Heart left ventricle (tissue), 16 donors: ENCODE data around the gene AKR1C4. TPM values are rescaled to one million over a fixed set of nuclear protein-coding genes. Genes with fewer than 3 reads are reported as not detected.
"Not testable (repeated sequence)": the region's sequence is repeated elsewhere in the genome, so short reads cannot be mapped to it uniquely, and the experiment has no call there.

ENCODE experiments used
- ATAC-seq, 4 donors: fragments of 200-7000 bp; cut with Tn5 transposase; one replicate each; pipeline ENCODE4 v1.9.1; 2020 to 2022; ENCODE audit warnings: moderate library complexity in 4 of 4, mild to moderate bottlenecking in 3 of 4, moderate number of reproducible peaks in 1 of 4
- DNase-seq, 5 donors: peaks; one replicate each; pipeline ENCODE4 v3.0.0-alpha.2; 2020
- H3K27ac ChIP-seq, 12 donors: fragments of 200-600 bp; sonication (generic) in 4 of 12; one replicate each; pipeline versions ENCODE4 v1.5.0 to v1.8.0; 2016 to 2022; ENCODE audit warnings: mild to moderate bottlenecking in 2 of 12
- H3K27me3 ChIP-seq, 9 donors: fragments of 200-600 bp; sonication (generic) in 2 of 9; one replicate each; pipeline versions ENCODE4 v1.5.1 to v1.8.0; 2016 to 2022; ENCODE audit warnings: mild to moderate bottlenecking in 3 of 9
- H3K36me3 ChIP-seq, 9 donors: fragments of 200-600 bp; sonication (generic) in 2 of 9; one replicate each; pipeline versions ENCODE4 v1.5.0 to v1.8.0; 2018 to 2022; ENCODE audit warnings: mild to moderate bottlenecking in 2 of 9
- H3K4me1 ChIP-seq, 12 donors: fragments of 200-600 bp; sonication (generic) in 4 of 12; one replicate each; pipeline versions ENCODE4 v1.5.0 to v1.8.0; 2016 to 2022; ENCODE audit warnings: mild to moderate bottlenecking in 3 of 12
- H3K4me3 ChIP-seq, 12 donors: fragments of 200-600 bp; sonication (generic) in 4 of 12; one replicate each; pipeline versions ENCODE4 v1.5.0 to v1.8.0; 2017 to 2022; ENCODE audit warnings: mild to moderate bottlenecking in 9 of 12, moderate library complexity in 4 of 12
- H3K9me3 ChIP-seq, 12 donors: fragments of 200-600 bp; sonication (generic) in 4 of 12; one replicate each; pipeline versions ENCODE4 v1.5.0 to v1.8.0; 2016 to 2022; ENCODE audit warnings: mild to moderate bottlenecking in 1 of 12
- CTCF ChIP-seq, 12 donors: fragments of 200-600 bp; sonication (generic) in 4 of 12; IDR thresholded peaks; one replicate each; pipeline versions ENCODE4 v1.5.0 to v1.8.0; 2018 to 2022; ENCODE audit warnings: antibody characterized with exemption in 12 of 12, mild to moderate bottlenecking in 5 of 12
- POLR2A ChIP-seq, 2 donors: fragments of 450-650 bp; IDR thresholded peaks; one replicate each; pipeline ENCODE4 v1.6.1; 2017; ENCODE audit warnings: antibody characterized with exemption in 2 of 2, mild to moderate bottlenecking in 2 of 2, moderate library complexity in 2 of 2
- WGBS, 4 donors: extraction: QIAGEN DNeasy Blood & Tissue Kit in 2 of 4; methylation state at CpG; one replicate each; pipeline versions ENCODE4 v1.1.5 to v1.1.7; 2013 to 2018; 5-methylcytosine and 5-hydroxymethylcytosine counted together
- intact Hi-C, 10 donors: fragments of 100-400 bp; cut with DNase I; formaldehyde crosslinking; loops; one replicate each; pipeline versions ENCODE4 v1.11.1 to v1.14.2; 2022
- polyA plus RNA-seq, 2 donors: library from polyadenylated mRNA; stranded (reverse); fragments of 200-250 nt; gene quantifications; one replicate each; pipeline ENCODE4 v1.2.3, GENCODE V29; 2013
- total RNA-seq, 9 donors: library from RNA; depleted of rRNA in 2 of 9; stranded (reverse); fragments of >200 nt in 2 of 9; fragmentation: NEBNext Ultra II Directional in 3 of 9; extraction: Animal tissue kit (Norgen Biotek cat#: 25700) in 3 of 9; gene quantifications; one replicate each; pipeline versions ENCODE4 v1.1.0 to v1.2.4, GENCODE V29; 2016 to 2023
- donor health status: ischemic (EF 13 %, LVEDD 7.1; RV severe dilation, severe dysfunction).
- donor health status: healthy with polysubstance abuse.
- donor health status: DM: no; HTN: yes; CAD: no.
- donor health status: DM: no; HTN: no; CAD: no.
- donor health status: ischemic (EF 25% LVEDD 6.9; RV normal size, moderate dysfunction).
- donor health status: ischemic (EF 25% LVEDD 5.7; RV mildly dilated, moderate dysfunction).
- donor health status: healthy.
- donor health status: DM: yes; HTN: yes; CAD: no.
- donor health status: ischemic (EF 35%, LVEDD 5.7; RV mildly dilated, moderate dysfunction).
- donor health status: nonischemic (EF 11% LVEDD 7.7; RV severe dilation, severe dysfunction).
- donor health status: DM: yes; HTN: yes; CAD: no.
- donor health status: PGD.
- donor health status: ischemic (EF 29% LVEDD 5.4; RV normal size, mild dysfunction).
- donor health status: nonischemic (EF 23%, LVEDD 6.1; RV moderate dilation, normal function).

Gene AKR1C4
- total and polyA plus RNA-seq, 11 donors = not detected

GRCh38 chr10:5216801-5217200 lies 20.2 kb downstream of the AKR1C4 start:
- ATAC-seq (no peak), DNase-seq (no peak)
- H3K27me3 ChIP-seq = peaks cover 0 to 1% (median 0%) of the 10 kb centered on the region in 9 donors
- intact Hi-C loops = no loop called here
- 34 to 39% (median 38%) methylated on average over 2 of the region's 2 CpGs for WGBS, 4 donors
- no peak for TF ChIP-seq CTCF (IDR thresholded peaks at IDR 0.05)
- H3K4me3 ChIP-seq = no peak overlapping the region
- no peak overlapping the region for H3K27ac ChIP-seq
- peaks cover 0 to 3% (median 0%) of the 10 kb centered on the region in 12 donors for H3K9me3 ChIP-seq
- H3K4me1 ChIP-seq = no peaks in the 10 kb centered on the region
- H3K36me3 ChIP-seq = no peaks in the 10 kb centered on the region

DNA sequence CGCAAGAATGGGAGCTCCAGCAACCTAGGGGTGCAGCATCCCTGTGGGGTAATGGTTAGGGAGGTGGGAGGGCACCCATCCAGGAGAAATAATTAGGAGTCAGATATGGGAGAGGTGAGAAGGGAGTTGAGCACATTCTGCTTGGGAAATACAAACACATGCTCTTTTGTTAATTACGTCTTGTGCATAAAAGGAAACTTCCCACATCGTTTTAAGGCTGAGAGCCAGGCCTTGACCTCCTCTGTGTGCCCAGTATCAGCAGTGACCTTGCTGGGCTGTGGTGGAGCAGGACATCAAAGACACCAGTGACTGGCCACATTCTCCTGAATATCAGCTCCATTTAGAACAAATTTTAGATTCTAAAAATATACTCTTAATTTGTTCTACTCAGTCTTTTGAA lies 22.6 kb downstream of the AKR1C4 start:
- peaks cover 0 to 5% (median 0%) of the 10 kb centered on the region in 9 donors for H3K27me3 ChIP-seq
- no peak overlapping the region for H3K27ac ChIP-seq
- peaks cover 0 to 7% (median 0%) of the 10 kb centered on the region in 12 donors for H3K9me3 ChIP-seq
- 53 to 57% (median 56%) methylated on average over 3 of the region's 3 CpGs for WGBS, 4 donors
- no peaks in the 10 kb centered on the region for H3K36me3 ChIP-seq
- TF ChIP-seq POLR2A (IDR thresholded peaks at IDR 0.05) (no peak), CTCF (IDR thresholded peaks at IDR 0.05) (no peak)
- H3K4me1 ChIP-seq = no peaks in the 10 kb centered on the region
- no peak overlapping the region for H3K4me3 ChIP-seq
- intact Hi-C loops = no loop called here
- ATAC-seq (no peak), DNase-seq (no peak)

- not testable (repeated sequence) for ATAC-seq
- 86 to 94% (median 89%) methylated on average over 5 to 7 of the region's 7 CpGs for WGBS, 4 donors
Measured at GRCh38 chr10:5222942-5223341, 26.3 kb downstream of the AKR1C4 start.

GRCh38 chr10:5229019-5229418 lies 32.4 kb downstream of the AKR1C4 start:
- no peak for DNase-seq
- H3K9me3 ChIP-seq = peaks cover 0 to 4% (median 0%) of the 10 kb centered on the region in 12 donors

More at GRCh38 chr10:5222942-5223341, 26.3 kb downstream of the AKR1C4 start:
- H3K4me1 ChIP-seq, H3K27me3 ChIP-seq, DNase-seq, H3K9me3 ChIP-seq, H3K27ac ChIP-seq, H3K36me3 ChIP-seq, intact Hi-C loops, H3K4me3 ChIP-seq: not testable (repeated sequence)

More at GRCh38 chr10:5229019-5229418, 32.4 kb downstream of the AKR1C4 start:
- H3K4me1 ChIP-seq = peaks cover 0 to 4% (median 0%) of the 10 kb centered on the region in 12 donors
- no peak for ATAC-seq
- no peaks in the 10 kb centered on the region for H3K36me3 ChIP-seq
- TF ChIP-seq CTCF (IDR thresholded peaks at IDR 0.05) = no peak
- no peak for TF ChIP-seq POLR2A (IDR thresholded peaks at IDR 0.05)
- no peak overlapping the region for H3K27ac ChIP-seq
- no peak overlapping the region for H3K4me3 ChIP-seq
- 81 to 86% (median 82%) methylated on average over 8 of the region's 8 CpGs for WGBS, 4 donors
- no peaks in the 10 kb centered on the region for H3K27me3 ChIP-seq
- intact Hi-C loops = no loop called here
